ENCODE data around the gene TOM1L2.
A peak's percentile ranks its signal among the peaks of the same experiment; 100 is the strongest.

Gene TOM1L2

DNA sequence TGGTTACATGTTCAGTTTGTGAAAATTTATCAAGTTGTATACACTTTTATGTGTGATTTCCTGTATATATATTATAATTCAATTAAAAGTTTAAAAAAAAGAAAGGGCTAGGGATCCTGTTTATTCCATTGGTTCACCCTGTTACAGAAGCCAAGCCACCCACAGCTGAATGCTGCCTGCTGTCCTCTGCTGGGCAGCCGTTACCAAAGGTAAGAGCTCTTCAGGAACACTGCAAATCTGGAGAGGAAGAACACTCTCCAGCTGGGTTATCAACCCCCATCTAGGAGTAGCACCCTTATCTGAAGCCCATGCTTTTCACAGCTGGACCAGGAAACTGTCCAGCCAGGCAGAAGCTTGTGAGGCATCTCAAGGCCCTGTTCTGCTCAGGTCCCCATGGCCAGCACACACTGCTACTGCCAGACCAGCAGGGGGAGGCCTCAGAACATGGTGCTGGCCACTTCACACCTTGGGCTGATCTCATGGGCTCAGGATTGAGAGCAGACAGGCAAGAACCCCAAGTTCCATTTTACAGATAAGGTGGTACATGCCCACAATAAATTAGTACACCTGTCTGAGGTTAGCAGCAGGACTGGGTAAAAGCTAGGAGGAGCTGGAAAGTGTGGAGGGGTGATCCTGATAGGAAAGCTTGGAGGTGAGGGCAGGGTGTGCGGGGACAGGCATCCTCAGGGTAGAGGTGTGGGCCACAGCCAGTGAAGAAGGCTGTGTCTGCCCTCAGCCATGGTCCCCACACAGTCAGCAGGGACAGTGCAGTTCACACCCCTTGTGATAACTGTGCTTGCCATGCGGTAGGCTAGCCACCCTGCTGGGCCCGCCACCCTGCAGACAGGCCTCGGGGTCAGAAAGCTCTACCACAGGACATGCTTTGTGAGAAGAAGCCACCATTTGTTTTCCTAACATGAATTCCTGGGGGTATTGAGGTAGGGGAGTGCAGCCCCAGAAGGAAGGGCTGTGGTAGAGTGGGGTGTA is 81.1 kb downstream of the TOM1L2 start:
- ATAC-seq (replicated peaks; ENCODE audit: extremely low read depth, poor library complexity, severe bottlenecking), result no peak
- DNase-seq (ENCODE audit: low spot score in 2 of 2), result no peak
- Mint-ChIP-seq H3K27me3 (no peaks in the 10 kb centered on the region), H3K4me1 (no peaks in the 10 kb centered on the region), H3K9me3 (no peaks in the 10 kb centered on the region), H3K27ac (ENCODE audit: low read depth) (peak overlapping the region; percentile 0), H3K36me3 (ENCODE audit: insufficient read depth) (peaks cover 8% of the 10 kb centered on the region), H3K4me3 (no peak overlapping the region)

DNA sequence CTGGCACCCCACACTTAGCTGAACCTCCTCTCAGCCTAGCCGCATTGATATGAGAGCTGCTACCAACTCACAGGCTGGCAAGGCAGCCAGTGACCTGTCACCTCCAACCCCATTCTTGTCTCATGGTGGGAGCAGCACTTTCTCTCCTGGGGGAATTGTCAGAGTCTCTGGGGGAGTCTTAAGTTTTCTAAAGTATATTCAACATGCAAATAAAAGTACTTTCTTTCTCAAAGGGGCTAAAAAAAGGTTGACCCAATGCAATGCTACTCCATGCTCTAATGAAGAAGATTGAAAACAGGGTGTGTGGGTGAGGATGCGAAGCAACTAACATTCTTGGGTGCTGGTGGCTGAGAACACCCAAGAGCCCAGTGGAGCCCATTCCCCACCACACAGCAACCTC is 82.3 kb downstream of the TOM1L2 start:
- Mint-ChIP-seq H3K9me3 (no peaks in the 10 kb centered on the region), H3K4me1 (no peaks in the 10 kb centered on the region), H3K36me3 (ENCODE audit: insufficient read depth) (peaks cover 8% of the 10 kb centered on the region), H3K27me3 (no peaks in the 10 kb centered on the region), H3K4me3 (no peak overlapping the region), H3K27ac (ENCODE audit: low read depth) (no peak overlapping the region)
- no peak for DNase-seq (ENCODE audit: low spot score in 2 of 2)
- no peak for ATAC-seq (replicated peaks; ENCODE audit: extremely low read depth, poor library complexity, severe bottlenecking)

DNA sequence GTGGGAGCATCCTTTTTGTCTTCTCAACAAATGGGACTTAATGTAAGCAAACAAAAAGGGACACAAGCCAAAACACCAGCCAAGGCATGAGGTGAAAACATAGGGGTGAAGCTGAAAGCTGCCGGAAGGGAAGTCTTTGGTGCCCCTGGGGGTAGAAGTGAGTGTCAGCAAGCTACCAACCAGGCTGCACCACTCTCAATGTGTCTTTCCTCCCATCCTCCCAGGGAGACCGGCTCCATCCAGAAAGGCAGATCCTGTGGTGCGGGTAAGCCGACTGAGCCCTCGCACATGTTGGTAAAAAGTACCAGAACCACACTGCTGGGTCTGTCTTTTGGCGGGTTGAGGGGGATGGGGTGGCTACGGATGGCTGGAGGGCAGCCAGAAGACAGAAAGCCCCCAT is 83.4 kb downstream of the TOM1L2 start:
- H3K36me3 Mint-ChIP-seq (ENCODE audit: insufficient read depth), result peaks cover 7% of the 10 kb centered on the region
- no peaks in the 10 kb centered on the region for H3K4me1 Mint-ChIP-seq
- no peaks in the 10 kb centered on the region for H3K9me3 Mint-ChIP-seq

DNA sequence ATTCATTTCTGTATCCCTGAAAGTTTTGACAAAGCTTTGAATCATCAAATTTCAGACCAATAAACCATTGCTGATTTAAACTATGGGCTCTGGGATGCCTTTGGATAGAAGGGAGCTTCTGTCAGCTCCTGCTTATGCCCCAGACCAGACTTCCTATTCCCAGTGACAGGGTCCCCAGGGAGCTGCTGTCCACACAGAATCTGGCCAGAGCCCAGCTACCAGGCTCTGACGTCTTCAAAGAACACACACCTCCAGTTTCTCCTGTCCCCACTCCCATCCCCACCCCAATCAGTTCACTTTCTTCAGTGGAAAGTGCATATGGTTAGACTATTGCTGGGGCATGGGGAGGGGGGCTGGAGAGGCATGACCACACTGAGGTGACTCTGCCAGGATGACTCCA is 83.8 kb downstream of the TOM1L2 start:
- no peaks in the 10 kb centered on the region for H3K9me3 Mint-ChIP-seq
- ATAC-seq (replicated peaks; ENCODE audit: extremely low read depth, poor library complexity, severe bottlenecking) (no peak), DNase-seq (ENCODE audit: low spot score in 2 of 2) (no peak)
- H3K27me3 Mint-ChIP-seq, result no peaks in the 10 kb centered on the region
- no peak overlapping the region for H3K4me3 Mint-ChIP-seq
- peaks cover 7% of the 10 kb centered on the region for H3K36me3 Mint-ChIP-seq (ENCODE audit: insufficient read depth)
- no peak overlapping the region for H3K27ac Mint-ChIP-seq (ENCODE audit: low read depth)
- no peaks in the 10 kb centered on the region for H3K4me1 Mint-ChIP-seq

More for the DNA sequence above, 83.4 kb downstream of the TOM1L2 start:
- no peak overlapping the region for H3K27ac Mint-ChIP-seq (ENCODE audit: low read depth)
- H3K4me3 Mint-ChIP-seq, result no peak overlapping the region
- DNase-seq (ENCODE audit: low spot score in 2 of 2) (no peak), ATAC-seq (replicated peaks; ENCODE audit: extremely low read depth, poor library complexity, severe bottlenecking) (no peak)
- H3K27me3 Mint-ChIP-seq, result no peaks in the 10 kb centered on the region

DNA sequence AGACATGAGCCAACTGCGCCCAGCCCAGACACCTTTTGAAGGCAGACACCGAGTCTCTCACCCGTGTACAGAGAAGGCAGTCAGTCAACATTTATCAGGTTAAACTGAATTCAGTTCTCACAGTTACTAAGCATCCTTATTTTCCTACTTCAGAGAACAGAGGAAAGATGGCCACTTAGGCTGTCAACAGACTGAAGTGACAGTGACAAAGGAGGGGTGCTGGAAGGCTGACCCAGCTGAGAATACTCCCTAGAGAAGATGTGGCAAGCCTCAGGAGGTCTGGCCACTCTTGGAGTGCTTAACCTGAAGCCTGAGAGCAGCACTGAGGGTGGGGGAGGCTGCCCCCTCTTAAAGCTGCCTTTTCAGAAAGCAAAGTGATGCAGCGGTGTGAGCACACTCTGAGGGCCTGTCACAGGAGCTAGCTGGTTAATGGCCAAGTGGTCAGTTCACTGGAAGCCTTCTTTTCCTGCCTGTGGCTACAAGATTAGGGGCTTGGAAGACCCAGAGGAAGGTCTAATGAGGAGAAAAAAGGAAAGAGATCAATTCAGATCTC is 84.4 kb downstream of the TOM1L2 start:
- DNase-seq (ENCODE audit: low spot score in 2 of 2), result no peak
- H3K4me1 Mint-ChIP-seq, result no peaks in the 10 kb centered on the region
- no peaks in the 10 kb centered on the region for H3K27me3 Mint-ChIP-seq
- no peaks in the 10 kb centered on the region for H3K9me3 Mint-ChIP-seq
- no peak overlapping the region for H3K27ac Mint-ChIP-seq (ENCODE audit: low read depth)
- ATAC-seq (replicated peaks; ENCODE audit: extremely low read depth, poor library complexity, severe bottlenecking), result no peak
- H3K36me3 Mint-ChIP-seq (ENCODE audit: insufficient read depth), result peaks cover 3% of the 10 kb centered on the region
- no peak overlapping the region for H3K4me3 Mint-ChIP-seq

DNA sequence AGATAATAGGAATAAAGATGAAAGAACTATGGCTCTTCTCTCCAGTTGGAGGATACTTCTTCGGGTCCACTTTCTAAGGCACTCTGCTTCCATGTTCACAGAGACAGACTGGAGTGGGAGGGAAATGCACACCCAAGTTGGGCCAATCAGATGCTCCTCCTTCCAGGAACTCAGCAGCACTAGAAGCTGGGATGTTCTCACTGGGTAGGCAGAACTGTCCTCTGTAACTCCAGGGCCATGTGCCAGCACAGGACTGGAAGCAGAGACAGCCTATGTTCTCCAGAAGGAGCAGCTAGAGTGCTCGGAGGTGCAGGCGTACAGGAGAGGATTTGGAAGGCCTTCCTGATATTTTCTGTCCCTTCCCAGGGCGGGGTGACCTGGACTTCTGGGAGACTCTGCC is 85.5 kb downstream of the TOM1L2 start:
- Mint-ChIP-seq H3K36me3 (ENCODE audit: insufficient read depth) (peaks cover 5% of the 10 kb centered on the region), H3K4me3 (no peak overlapping the region), H3K27ac (ENCODE audit: low read depth) (no peak overlapping the region), H3K4me1 (no peaks in the 10 kb centered on the region), H3K27me3 (no peaks in the 10 kb centered on the region), H3K9me3 (no peaks in the 10 kb centered on the region)
- DNase-seq (ENCODE audit: low spot score in 2 of 2) (no peak), ATAC-seq (replicated peaks; ENCODE audit: extremely low read depth, poor library complexity, severe bottlenecking) (no peak)

DNA sequence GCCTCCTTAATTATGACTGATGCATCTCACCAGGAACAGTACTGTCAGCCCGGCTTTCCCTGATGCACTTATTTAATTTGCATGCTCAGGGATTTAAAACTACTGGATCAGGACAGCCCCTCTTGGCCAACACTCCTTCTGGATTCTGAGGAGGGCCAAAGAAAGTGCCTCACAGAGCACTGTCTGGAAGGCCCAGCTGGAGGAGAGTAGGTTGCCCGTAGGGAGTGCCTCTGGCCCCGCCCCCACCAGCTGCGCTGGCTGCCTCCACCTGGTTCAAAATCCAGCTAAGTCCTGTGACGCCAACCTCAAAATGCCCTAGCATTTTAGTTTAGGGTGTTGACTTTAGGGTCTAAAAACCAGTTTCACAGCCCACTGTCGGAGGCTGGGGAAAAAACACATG is 86.0 kb downstream of the TOM1L2 start:
- H3K4me3 Mint-ChIP-seq, result no peak overlapping the region
- H3K27ac Mint-ChIP-seq (ENCODE audit: low read depth), result no peak overlapping the region

DNA sequence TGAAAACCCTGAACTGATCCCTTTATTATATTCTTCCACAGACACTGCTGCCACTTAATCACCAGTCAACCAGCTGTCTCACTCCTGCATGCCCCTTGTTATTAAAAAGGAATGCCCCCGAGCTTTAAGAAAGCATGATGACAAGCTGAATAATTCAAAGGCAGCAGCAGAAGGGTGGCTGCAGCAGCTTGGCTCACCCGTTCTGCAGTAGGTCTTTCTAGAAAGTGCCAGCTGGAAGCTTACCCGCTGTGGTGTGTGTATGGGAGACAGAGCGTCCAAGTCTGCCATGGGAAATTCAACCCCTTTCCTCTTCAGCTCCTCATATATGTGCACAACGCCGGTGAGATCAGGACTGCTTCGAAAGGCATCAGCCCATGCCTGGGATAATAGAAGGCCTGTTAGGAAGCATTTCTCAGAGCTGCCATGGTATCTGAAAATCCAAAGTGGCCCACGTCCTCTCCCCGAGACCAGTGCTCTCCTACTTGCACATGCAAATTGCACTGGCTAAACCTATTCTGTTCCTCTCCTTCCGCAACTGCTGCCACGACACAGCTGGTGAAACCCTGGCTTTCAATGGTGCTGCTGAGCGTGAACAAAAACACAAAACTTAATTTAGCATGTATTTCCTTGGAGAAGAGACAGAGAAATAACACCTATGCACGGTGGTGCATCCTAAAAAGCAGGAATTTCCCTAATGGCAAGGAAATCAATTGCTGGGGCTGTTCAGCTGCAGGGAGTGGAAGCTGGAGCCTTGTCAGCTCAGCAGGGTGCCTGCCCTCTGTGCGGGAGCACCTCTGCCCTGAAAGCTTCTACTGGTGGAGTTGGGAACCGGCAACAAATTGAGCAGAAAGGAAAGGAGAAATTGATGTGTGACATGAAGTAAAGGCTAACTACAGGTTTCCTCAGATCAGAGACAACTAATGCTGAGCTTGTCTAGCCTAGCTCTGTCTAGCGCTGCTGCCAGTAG is 87.5 kb downstream of the TOM1L2 start:
- ATAC-seq (replicated peaks; ENCODE audit: extremely low read depth, poor library complexity, severe bottlenecking), result no peak
- H3K27me3 Mint-ChIP-seq, result no peaks in the 10 kb centered on the region
- H3K4me1 Mint-ChIP-seq, result no peaks in the 10 kb centered on the region
- peaks cover 10% of the 10 kb centered on the region for H3K36me3 Mint-ChIP-seq (ENCODE audit: insufficient read depth)
- H3K9me3 Mint-ChIP-seq, result no peaks in the 10 kb centered on the region
- H3K4me3 Mint-ChIP-seq, result no peak overlapping the region
- H3K27ac Mint-ChIP-seq (ENCODE audit: low read depth), result no peak overlapping the region
- no peak for DNase-seq (ENCODE audit: low spot score in 2 of 2)

More for the DNA sequence above, 86.0 kb downstream of the TOM1L2 start:
- no peaks in the 10 kb centered on the region for H3K9me3 Mint-ChIP-seq
- no peaks in the 10 kb centered on the region for H3K27me3 Mint-ChIP-seq
- no peaks in the 10 kb centered on the region for H3K4me1 Mint-ChIP-seq
- ATAC-seq (replicated peaks; ENCODE audit: extremely low read depth, poor library complexity, severe bottlenecking), result no peak
- no peak for DNase-seq (ENCODE audit: low spot score in 2 of 2)
- H3K36me3 Mint-ChIP-seq (ENCODE audit: insufficient read depth), result peaks cover 7% of the 10 kb centered on the region

DNA sequence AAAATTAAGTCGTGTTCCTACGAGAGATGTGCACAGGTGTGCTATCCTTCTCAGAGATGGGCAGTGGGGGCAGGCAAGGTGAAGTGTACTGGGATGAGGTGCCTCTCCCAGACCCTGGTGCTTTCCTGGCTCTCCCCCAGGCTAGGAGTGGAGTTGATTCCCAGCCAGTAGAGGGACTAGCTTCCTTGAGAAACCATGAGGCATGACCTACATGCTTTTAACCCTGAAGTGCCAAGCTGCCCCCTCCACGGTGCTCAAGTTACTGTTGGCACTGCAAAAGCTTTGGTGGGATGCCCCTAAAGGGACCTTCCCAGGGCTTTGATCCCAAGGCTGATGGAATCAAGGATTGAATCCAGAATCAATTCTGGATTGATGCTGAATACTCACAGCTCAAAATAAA is 88.4 kb downstream of the TOM1L2 start:
- H3K36me3 Mint-ChIP-seq (ENCODE audit: insufficient read depth), result peaks cover 13% of the 10 kb centered on the region
- H3K27me3 Mint-ChIP-seq, result no peaks in the 10 kb centered on the region
- H3K4me1 Mint-ChIP-seq, result no peaks in the 10 kb centered on the region
- DNase-seq (ENCODE audit: low spot score in 2 of 2) (no peak), ATAC-seq (replicated peaks; ENCODE audit: extremely low read depth, poor library complexity, severe bottlenecking) (no peak)
- H3K9me3 Mint-ChIP-seq, result no peaks in the 10 kb centered on the region
- H3K4me3 Mint-ChIP-seq, result no peak overlapping the region
- H3K27ac Mint-ChIP-seq (ENCODE audit: low read depth), result no peak overlapping the region

DNA sequence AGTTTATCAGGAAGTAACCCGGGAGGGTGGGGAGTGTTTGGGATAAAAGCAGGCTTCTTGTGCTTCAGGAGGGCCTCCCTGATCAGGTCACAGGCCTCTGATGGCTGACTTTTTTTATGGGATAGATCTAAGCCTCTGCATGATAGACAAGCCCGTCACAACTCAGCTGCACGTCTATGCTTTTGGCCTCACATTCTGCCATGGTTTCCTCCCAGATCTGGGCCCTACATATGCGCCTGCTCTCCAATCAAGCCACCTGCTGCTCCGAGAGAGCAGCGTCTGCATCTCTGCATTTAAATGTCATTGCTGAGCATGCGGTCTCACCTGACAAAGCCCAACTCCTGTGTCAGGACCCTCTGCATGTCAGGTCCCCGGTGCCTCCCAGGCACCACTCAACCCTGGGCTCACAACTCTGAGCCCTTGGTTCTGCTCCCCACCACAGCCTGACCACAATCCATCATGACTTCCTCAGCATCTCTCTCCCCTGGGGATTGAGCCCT is 90.1 kb downstream of the TOM1L2 start:
- Mint-ChIP-seq H3K36me3 (ENCODE audit: insufficient read depth) (peaks cover 17% of the 10 kb centered on the region), H3K27me3 (no peaks in the 10 kb centered on the region)
- ATAC-seq (replicated peaks; ENCODE audit: extremely low read depth, poor library complexity, severe bottlenecking), result no peak

DNA sequence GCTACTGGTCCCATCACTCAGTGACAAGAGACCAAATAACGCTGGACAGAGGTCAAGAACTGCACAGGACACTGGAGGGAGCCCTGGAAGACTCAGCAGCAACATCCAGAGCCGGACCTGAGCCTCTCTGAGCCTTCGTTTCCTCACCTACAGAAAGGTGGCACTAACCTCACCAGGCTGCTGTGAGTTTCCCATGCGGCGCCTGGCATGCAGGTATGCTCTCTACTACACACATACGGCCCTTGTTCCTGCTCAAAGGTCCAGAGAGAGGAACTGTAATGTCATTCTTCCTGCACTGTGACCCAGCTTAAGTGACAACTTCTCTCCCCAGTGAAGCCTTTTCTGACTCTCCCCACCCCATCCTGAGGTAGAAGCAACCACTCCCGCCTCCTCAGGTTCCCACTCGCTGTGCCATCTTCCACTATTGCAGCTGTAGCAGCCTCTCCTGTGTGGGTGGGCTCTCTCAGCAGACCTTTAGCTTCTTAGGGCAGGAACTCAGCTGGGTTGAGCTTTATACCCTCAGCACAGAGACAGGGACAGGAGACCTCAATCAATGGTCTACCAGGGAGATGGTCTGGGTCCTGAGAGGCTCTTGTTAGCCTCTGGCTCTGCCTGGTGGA is 91.5 kb downstream of the TOM1L2 start:
- Mint-ChIP-seq H3K4me1 (no peaks in the 10 kb centered on the region), H3K4me3 (no peak overlapping the region), H3K27ac (ENCODE audit: low read depth) (peak overlapping the region; percentile 65), H3K36me3 (ENCODE audit: insufficient read depth) (peaks cover 19% of the 10 kb centered on the region), H3K9me3 (no peaks in the 10 kb centered on the region), H3K27me3 (no peaks in the 10 kb centered on the region)
- no peak for DNase-seq (ENCODE audit: low spot score in 2 of 2)
- no peak for ATAC-seq (replicated peaks; ENCODE audit: extremely low read depth, poor library complexity, severe bottlenecking)

More for the DNA sequence above, 90.1 kb downstream of the TOM1L2 start:
- no peaks in the 10 kb centered on the region for H3K4me1 Mint-ChIP-seq
- H3K9me3 Mint-ChIP-seq, result no peaks in the 10 kb centered on the region
- DNase-seq (ENCODE audit: low spot score in 2 of 2), result no peak
- H3K4me3 Mint-ChIP-seq, result no peak overlapping the region
- H3K27ac Mint-ChIP-seq (ENCODE audit: low read depth), result no peak overlapping the region

All from central memory CD8-positive, alpha-beta T cell (primary cell).